ENCODE data around the gene COL4A4.

Gene COL4A4

GRCh38 chr2:226956659-226957058 lies 207.3 kb downstream of the COL4A4 start:
- Mint-ChIP-seq H3K4me3 (no peak overlapping the region), H3K27me3 (ENCODE audit: low read depth, poor library complexity) (no peaks in the 10 kb centered on the region), H3K9me3 (peaks cover 27% of the 10 kb centered on the region), H3K27ac (no peak overlapping the region), H3K36me3 (ENCODE audit: low read depth) (peaks cover 20% of the 10 kb centered on the region), H3K4me1 (no peaks in the 10 kb centered on the region)
- TF ChIP-seq CTCF (IDR thresholded peaks at IDR 0.05), result no peak
- DNase-seq, result no peak

GRCh38 chr2:226953826-226954225 lies 210.2 kb downstream of the COL4A4 start:
- no peak overlapping the region for H3K4me3 Mint-ChIP-seq
- DNase-seq, result no peak
- no peak overlapping the region for H3K27ac Mint-ChIP-seq
- H3K36me3 Mint-ChIP-seq (ENCODE audit: low read depth), result peaks cover 15% of the 10 kb centered on the region
- no peak for TF ChIP-seq CTCF (IDR thresholded peaks at IDR 0.05)
- H3K9me3 Mint-ChIP-seq, result peaks cover 9% of the 10 kb centered on the region
- H3K4me1 Mint-ChIP-seq, result no peaks in the 10 kb centered on the region
- H3K27me3 Mint-ChIP-seq (ENCODE audit: low read depth, poor library complexity), result no peaks in the 10 kb centered on the region

GRCh38 chr2:226953206-226953605 lies 210.8 kb downstream of the COL4A4 start:
- H3K27ac Mint-ChIP-seq, result no peak overlapping the region
- no peak for DNase-seq
- no peaks in the 10 kb centered on the region for H3K27me3 Mint-ChIP-seq (ENCODE audit: low read depth, poor library complexity)
- H3K4me1 Mint-ChIP-seq, result no peaks in the 10 kb centered on the region
- H3K4me3 Mint-ChIP-seq, result no peak overlapping the region
- no peak for TF ChIP-seq CTCF (IDR thresholded peaks at IDR 0.05)
- H3K36me3 Mint-ChIP-seq (ENCODE audit: low read depth), result peaks cover 9% of the 10 kb centered on the region
- H3K9me3 Mint-ChIP-seq, result peaks cover 8% of the 10 kb centered on the region
